Natural killer cell (primary cell): ENCODE data around the gene NRXN3. TPM values are rescaled to one million over a fixed set of nuclear protein-coding genes. Genes with fewer than 3 reads are reported as not detected.

ENCODE experiments used
- ATAC-seq, 3 donors: fragments of 150-1000 bp in 2 of 3; fragments of 200-7000 bp in 1 of 3; cut with Tn5 transposase; 1 replicate in 1 of 3; 2 replicates in 2 of 3; pipeline ENCODE4 v1.10.0; 2021; ENCODE audit warnings: mild to moderate bottlenecking in 2 of 3, moderate library complexity in 2 of 3
- DNase-seq, 2 donors: peaks; one replicate each; pipeline versions ENCODE4 v3.0.0 to v3.0.0-alpha.2; 2013 to 2021; ENCODE audit warnings: mixed read lengths in 1 of 2
- H3K27ac ChIP-seq: one replicate; pipeline ENCODE4 v1.5.1; 2013; ENCODE audit warnings: mild to moderate bottlenecking, low read length
- H3K27me3 ChIP-seq: one replicate; pipeline ENCODE4 v1.6.1; 2013; ENCODE audit warnings: low read length; ENCODE audit not compliant: control insufficient read depth, insufficient read depth
- H3K36me3 ChIP-seq: one replicate; pipeline ENCODE4 v1.6.1; 2013; ENCODE audit warnings: low read length; ENCODE audit not compliant: control insufficient read depth, insufficient read depth
- H3K4me1 ChIP-seq: one replicate; pipeline ENCODE4 v1.6.1; 2013; ENCODE audit warnings: low read length; ENCODE audit not compliant: control insufficient read depth, insufficient read depth
- H3K4me3 ChIP-seq: one replicate; pipeline ENCODE4 v1.5.1; 2013; ENCODE audit warnings: low read length
- H3K9me3 ChIP-seq: one replicate; pipeline ENCODE4 v1.6.1; 2013; ENCODE audit warnings: low read length; ENCODE audit not compliant: control insufficient read depth, insufficient read depth
- H3K27ac Mint-ChIP-seq, 2 donors: one replicate each; pipeline ENCODE4 v1.8.0; 2022; ENCODE audit warnings: mild to moderate bottlenecking in 2 of 2, mixed read lengths in 2 of 2, moderate library complexity in 1 of 2
- H3K27me3 Mint-ChIP-seq, 2 donors: one replicate each; pipeline ENCODE4 v1.8.0; 2022; ENCODE audit warnings: low read depth in 2 of 2, mixed read lengths in 2 of 2
- H3K36me3 Mint-ChIP-seq: one replicate; pipeline ENCODE4 v1.8.0; 2022; ENCODE audit warnings: mixed read lengths
- H3K4me1 Mint-ChIP-seq, 2 donors: one replicate each; pipeline ENCODE4 v1.8.0; 2022; ENCODE audit warnings: mixed read lengths in 2 of 2
- H3K4me3 Mint-ChIP-seq: one replicate; pipeline ENCODE4 v1.8.0; 2022; ENCODE audit warnings: mild to moderate bottlenecking, moderate library complexity, mixed read lengths
- H3K9me3 Mint-ChIP-seq, 2 donors: one replicate each; pipeline ENCODE4 v1.8.0; 2022; ENCODE audit warnings: mixed read lengths in 2 of 2
- CTCF ChIP-seq: fragments of 200-600 bp; IDR thresholded peaks from one replicate; pipeline ENCODE4 v1.8.0; 2022; ENCODE audit warnings: antibody characterized with exemption
- WGBS: methylation state at CpG from one replicate; pipeline ENCODE4 v1.1.7; 2013; ENCODE audit warnings: missing lambda C conversion rate; ENCODE audit not compliant: insufficient coverage; 5-methylcytosine and 5-hydroxymethylcytosine counted together
- intact Hi-C: fragments of 100-400 bp; cut with micrococcal nuclease; formaldehyde crosslinking; loops from one replicate; pipeline ENCODE4 v1.14.2; 2022
- total RNA-seq, 4 donors: library from RNA; stranded (reverse); fragments of 120-200 nt in 1 of 4; gene quantifications; one replicate each; pipeline versions ENCODE4 v1.2.3 to v1.2.4, GENCODE V29; 2013 to 2022

Gene NRXN3
- total RNA-seq, 3 donors from 2014 or later (not counting 1 experiment from before 2014, with no cell fraction given), result not detected

DNA sequence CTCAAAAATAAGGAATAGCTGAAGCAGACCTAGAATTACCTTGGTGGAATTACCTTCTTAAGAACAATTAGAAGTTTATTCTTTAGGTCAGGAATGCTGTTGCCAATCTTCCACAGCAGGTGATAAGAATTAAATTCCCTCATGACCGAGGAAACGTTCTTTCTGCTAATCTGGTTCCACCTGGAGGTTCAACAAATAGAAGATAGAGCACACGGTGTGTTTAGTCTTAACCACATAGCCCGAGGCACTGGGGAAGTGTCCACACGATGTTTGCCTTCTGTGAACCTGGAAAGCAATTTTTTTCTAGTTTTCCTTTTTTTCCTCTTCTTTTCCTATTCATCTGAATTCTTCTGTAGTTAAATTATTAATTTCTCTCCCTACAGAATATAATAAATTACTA, 906.9 kb downstream of the NRXN3 start:
- ATAC-seq (no peak), DNase-seq (no peak)
- WGBS, result 80% methylated on average over 5 of the region's 5 CpGs
- no peaks in the 10 kb centered on the region for H3K36me3 ChIP-seq
- no peak overlapping the region for H3K27ac ChIP-seq
- Mint-ChIP-seq H3K4me1 (no peaks in the 10 kb centered on the region), H3K9me3 (peaks cover 2 to 9% of the 10 kb centered on the region in 2 donors), H3K4me3 (no peak overlapping the region), H3K27me3 (no peaks in the 10 kb centered on the region), H3K36me3 (no peaks in the 10 kb centered on the region), H3K27ac (no peak overlapping the region)
- TF ChIP-seq CTCF, result no peak
- no peak overlapping the region for H3K4me3 ChIP-seq
- H3K27me3 ChIP-seq, result no peaks in the 10 kb centered on the region
- intact Hi-C loops, result no loop called here
- H3K4me1 ChIP-seq, result no peaks in the 10 kb centered on the region
- no peaks in the 10 kb centered on the region for H3K9me3 ChIP-seq

DNA sequence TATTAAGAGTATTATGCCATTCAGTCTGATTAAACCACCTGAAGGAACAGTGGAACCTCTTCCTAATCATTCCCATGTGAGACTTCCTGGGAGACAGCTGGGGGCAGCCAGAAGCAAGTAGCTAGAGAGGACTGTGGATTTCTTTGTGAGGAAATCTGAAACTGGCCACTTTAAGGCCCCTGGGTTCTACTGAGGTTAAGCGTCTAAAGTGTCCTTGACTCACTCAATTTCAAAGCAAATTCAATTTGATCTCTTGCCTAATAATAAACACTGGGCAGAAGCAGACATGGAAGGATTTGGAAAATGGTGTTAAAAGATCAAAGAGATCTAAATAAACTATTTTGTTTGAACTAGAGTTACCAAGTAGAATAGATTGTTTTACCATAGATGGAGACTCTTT, 909.9 kb downstream of the NRXN3 start:
- H3K9me3 ChIP-seq, result no peaks in the 10 kb centered on the region
- no peak overlapping the region for H3K27ac Mint-ChIP-seq
- no peak for DNase-seq
- TF ChIP-seq CTCF, result no peak
- no peak overlapping the region for H3K4me3 ChIP-seq
- no peaks in the 10 kb centered on the region for H3K27me3 ChIP-seq
- H3K4me1 ChIP-seq, result no peaks in the 10 kb centered on the region
- no peaks in the 10 kb centered on the region for H3K36me3 Mint-ChIP-seq
- no peaks in the 10 kb centered on the region for H3K4me1 Mint-ChIP-seq
- H3K4me3 Mint-ChIP-seq, result no peak overlapping the region
- H3K27ac ChIP-seq, result no peak overlapping the region
- no peaks in the 10 kb centered on the region for H3K27me3 Mint-ChIP-seq
- no peak for ATAC-seq
- WGBS, result no CpG with 5 or more reads among the region's 1 CpG
- intact Hi-C loops, result no loop called here
- peaks cover 4 to 9% of the 10 kb centered on the region in 2 donors for H3K9me3 Mint-ChIP-seq
- no peaks in the 10 kb centered on the region for H3K36me3 ChIP-seq

- WGBS, result 83% methylated on average over 2 of the region's 2 CpGs
- no peak overlapping the region for H3K4me3 Mint-ChIP-seq
Measured at GRCh38 chr14:79082883-79083282, 912.7 kb downstream of the NRXN3 start.

More at GRCh38 chr14:79082883-79083282, 912.7 kb downstream of the NRXN3 start:
- intact Hi-C loops, result no loop called here
- no peaks in the 10 kb centered on the region for H3K36me3 Mint-ChIP-seq
- no peak for ATAC-seq
- no peak for DNase-seq
- no peaks in the 10 kb centered on the region for H3K4me1 Mint-ChIP-seq
- Histone ChIP-seq H3K36me3 (no peaks in the 10 kb centered on the region), H3K9me3 (no peaks in the 10 kb centered on the region), H3K27ac (no peak overlapping the region), H3K27me3 (no peaks in the 10 kb centered on the region), H3K4me1 (no peaks in the 10 kb centered on the region), H3K4me3 (no peak overlapping the region)
- H3K27me3 Mint-ChIP-seq, result no peaks in the 10 kb centered on the region
- no peak overlapping the region for H3K27ac Mint-ChIP-seq
- no peak for TF ChIP-seq CTCF
- H3K9me3 Mint-ChIP-seq, result peaks cover 4 to 6% of the 10 kb centered on the region in 2 donors
